Fibroblast of villous mesenchyme (primary cell): ENCODE results near the gene PRDM16. TPM values are rescaled to one million over a fixed set of nuclear protein-coding genes. Genes with fewer than 3 reads are reported as not detected.

ENCODE experiments used
- DNase-seq: peaks from one replicate; pipeline ENCODE4 v3.0.0-alpha.2; 2010; ENCODE audit warnings: low read depth
- H3K4me3 ChIP-seq: 2 replicates; pipeline ENCODE4 v1.5.1; 2011; ENCODE audit warnings: low read depth, mild to moderate bottlenecking, low read length
- total RNA-seq: library from RNA; depleted of rRNA; stranded (reverse); fragments of >200 nt; gene quantifications from 2 replicates; pipeline ENCODE4 v1.2.3, GENCODE V29; 2012
- TF ChIP-seq, protein P1 (sequence below): IDR thresholded peaks from 2 replicates; pipeline ENCODE4 v1.5.1; 2012; ENCODE audit warnings: low read depth, mild to moderate bottlenecking, low read length; ENCODE audit not compliant: insufficient read depth

Gene PRDM16
- total RNA-seq, 1 donor, result 1.7 TPM

DNA sequence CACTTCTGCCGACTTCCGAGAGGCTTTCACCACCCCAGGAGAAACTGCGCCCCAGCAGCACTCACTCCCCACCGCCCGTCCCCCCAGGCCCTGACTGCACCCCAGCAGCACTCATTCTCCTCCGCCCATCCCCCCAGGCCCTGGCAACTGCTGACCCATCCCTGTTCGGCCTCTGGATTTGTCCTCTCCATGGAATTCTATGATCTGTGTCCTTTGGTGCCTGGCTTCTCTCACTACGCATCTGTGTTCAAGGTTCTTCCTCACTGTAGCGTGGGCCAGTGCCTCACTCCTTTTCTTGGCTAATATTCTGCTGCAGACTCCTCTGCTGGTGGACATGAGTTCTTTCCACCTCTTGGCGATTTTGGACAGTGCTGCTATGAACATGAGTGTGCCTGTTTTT, 263.7 kb downstream of the PRDM16 start:
- TF ChIP-seq, protein P1, sequence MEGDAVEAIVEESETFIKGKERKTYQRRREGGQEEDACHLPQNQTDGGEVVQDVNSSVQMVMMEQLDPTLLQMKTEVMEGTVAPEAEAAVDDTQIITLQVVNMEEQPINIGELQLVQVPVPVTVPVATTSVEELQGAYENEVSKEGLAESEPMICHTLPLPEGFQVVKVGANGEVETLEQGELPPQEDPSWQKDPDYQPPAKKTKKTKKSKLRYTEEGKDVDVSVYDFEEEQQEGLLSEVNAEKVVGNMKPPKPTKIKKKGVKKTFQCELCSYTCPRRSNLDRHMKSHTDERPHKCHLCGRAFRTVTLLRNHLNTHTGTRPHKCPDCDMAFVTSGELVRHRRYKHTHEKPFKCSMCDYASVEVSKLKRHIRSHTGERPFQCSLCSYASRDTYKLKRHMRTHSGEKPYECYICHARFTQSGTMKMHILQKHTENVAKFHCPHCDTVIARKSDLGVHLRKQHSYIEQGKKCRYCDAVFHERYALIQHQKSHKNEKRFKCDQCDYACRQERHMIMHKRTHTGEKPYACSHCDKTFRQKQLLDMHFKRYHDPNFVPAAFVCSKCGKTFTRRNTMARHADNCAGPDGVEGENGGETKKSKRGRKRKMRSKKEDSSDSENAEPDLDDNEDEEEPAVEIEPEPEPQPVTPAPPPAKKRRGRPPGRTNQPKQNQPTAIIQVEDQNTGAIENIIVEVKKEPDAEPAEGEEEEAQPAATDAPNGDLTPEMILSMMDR, result no peak
- no peak overlapping the region for H3K4me3 ChIP-seq
- no peak for DNase-seq

DNA sequence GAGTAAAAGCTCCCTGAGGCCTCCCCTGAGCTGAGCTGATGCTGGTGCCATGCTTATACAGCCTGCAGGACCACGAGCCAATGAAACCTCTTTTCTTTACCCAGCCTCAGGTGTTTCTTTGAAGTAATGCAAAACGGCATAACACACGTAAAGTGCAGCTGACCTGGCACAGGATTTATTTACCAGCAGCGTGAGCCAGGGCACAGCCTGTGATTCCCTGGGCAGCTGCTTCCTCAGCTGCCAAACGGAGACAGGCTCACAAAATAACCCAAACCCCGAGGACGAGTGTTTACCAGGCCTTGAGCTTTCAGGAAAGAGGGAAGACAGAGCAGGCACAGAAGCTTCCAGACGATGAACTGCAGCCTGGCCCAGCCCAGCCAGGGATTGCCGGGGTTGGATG, 264.9 kb downstream of the PRDM16 start:
- no peak for DNase-seq
- TF ChIP-seq, protein P1, result no peak
- H3K4me3 ChIP-seq, result no peak overlapping the region

DNA sequence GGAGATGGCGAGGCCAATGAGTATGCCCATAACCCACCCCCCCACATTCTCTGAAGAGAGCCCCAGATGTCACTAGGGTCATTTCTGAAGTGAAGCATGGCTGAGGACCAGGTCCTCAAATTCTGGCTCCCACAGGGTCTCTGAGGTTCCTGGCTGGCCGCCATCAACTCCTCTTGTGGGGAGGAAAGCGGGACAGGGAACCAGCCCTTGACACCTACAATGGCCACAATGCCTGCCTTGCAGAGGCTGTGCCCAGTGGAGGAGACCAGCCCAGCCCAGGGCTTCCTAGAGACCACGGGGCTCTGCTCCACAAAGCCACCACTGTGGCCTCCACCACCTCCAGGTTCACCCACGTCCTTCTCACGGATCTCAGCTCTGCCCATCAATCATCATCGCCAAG, 265.4 kb downstream of the PRDM16 start:
- no peak for DNase-seq
- TF ChIP-seq, protein P1, result no peak
- H3K4me3 ChIP-seq, result no peak overlapping the region

DNA sequence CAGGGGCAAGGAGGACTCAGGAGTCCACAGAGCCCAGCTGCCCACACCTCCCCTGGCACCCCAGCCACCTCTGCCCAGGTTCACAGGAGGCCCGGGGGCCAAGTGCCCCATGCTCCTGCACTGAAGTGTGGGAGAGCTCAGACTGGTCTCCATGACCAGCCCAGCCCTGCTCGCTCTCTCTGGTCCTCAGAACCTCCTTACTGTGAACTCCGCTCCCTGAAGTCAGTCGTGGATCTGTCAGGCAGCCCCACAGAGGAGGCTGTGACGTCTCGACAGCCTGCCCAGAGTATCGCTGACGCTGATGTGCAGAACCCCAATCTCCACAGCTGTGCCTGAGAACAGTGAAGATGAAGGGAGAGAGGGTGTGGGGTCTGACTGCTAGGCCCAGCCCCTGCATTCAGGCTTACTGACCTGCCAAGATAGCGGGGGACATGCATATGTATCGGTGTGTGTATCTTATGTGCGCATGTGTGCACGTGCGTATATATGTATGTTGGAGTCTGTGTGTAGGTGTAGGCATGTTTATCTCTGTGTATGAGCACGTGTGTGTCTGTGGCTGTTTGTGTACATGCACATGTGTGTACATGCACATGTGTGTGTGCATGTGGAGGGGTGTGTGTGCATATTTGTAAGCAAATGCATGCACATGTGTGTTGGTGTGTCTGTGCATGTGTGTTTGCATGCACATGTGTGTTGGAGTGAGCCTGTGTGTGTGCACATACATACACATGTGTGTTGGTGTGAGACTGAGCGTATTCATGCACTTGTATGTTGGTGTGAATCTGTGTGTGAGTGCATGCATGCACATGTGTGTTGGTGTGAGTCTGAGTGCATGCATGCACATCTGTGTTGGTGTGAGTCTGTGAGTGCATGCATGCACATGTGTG, 267.0 kb downstream of the PRDM16 start:
- no peak overlapping the region for H3K4me3 ChIP-seq
- TF ChIP-seq, protein P1, result no peak
- no peak for DNase-seq

DNA sequence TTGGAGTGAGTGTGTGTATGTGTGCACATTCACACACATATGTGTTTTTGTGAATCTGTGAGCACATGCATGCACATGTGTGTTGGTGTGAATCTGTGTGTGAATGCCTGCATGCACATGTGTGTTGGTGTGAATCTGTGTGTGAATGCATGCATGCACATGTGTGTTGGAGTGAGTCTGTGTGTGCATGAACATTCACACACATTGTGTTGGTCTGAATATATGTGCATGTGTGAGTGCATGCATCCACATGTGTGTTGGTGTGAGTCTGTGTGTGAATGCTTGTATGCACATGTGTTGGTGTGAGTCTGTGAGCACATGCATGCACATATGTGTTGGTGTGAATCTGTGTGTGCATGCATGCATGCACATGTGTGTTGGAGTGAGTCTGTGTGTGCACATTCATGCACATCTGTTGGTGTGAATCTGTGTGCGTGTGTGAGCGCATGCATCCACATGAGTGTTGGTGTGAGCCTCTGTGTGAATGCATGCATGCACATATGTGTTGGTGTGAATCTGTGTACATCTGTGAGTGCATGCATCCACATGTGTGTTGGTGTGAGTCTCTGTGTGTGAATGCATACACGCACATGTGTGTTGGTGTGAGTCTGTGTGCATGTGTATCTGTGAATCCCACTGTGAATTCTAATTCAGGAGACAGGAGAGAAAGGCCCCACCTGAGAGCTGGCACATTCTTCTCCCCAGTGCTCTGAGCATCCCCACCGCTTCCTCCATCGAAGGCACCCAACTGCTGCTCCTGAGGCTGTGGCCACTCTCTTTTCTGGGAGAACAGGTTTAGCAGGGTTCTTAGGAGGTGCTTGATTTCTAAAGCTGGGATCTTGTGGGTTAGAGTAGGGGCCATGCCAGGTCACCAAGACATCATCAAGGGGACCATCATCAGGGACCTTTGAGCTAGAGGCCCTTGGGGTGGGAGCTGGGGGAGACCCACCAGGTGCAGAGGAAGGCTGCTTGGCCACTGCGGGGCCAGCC, 267.9 kb downstream of the PRDM16 start:
- no peak overlapping the region for H3K4me3 ChIP-seq
- TF ChIP-seq, protein P1, result no peak
- DNase-seq, result no peak

DNA sequence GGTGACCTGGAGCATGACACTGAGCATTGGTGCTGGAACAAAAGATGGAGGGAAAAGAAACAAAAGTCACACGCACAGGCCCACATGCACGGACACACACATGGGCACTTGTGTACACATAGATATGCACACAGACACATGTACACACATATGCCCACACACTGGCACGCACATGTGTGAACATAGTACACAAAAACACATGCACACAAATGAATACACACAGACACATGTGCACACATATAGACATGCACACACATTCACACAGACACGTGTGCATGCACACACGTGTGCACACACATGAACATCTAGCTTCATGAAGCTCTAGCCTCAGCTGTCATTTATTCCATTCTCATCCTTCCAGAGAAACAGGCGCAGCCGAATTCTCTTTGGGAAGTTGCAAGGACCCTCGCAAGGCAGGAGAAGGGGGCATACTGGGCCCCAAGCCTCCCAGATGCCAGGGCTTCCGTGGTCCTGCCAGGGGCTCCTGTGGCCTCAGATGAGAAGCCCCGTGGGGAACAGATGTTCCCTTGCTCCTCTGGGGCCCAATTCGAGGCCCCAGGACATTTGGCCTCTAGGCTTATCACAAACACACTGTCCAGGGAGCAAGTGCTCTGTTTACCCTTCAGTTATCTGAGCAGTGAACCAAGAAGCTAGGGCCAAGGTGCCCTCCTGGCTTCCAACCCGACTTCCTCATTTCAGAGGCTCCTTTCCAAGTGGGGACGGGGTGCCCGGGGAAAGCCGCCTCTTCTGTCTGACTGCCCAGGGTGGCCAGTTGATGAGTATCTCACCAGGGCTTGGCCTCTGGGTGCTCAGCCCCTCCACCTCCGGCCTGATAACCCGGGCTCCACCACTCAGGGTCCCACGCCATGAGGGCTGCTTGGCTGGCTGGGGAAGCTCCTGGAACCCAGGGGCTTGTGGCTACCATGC, 269.1 kb downstream of the PRDM16 start:
- TF ChIP-seq, protein P1, result no peak
- no peak for DNase-seq
- no peak overlapping the region for H3K4me3 ChIP-seq
